IMR-90 (cell line): ENCODE results near the gene CCDC141. TPM values are rescaled to one million over a fixed set of nuclear protein-coding genes. Genes with fewer than 3 reads are reported as not detected.

Experiments used
- ATAC-seq: fragments of 200-7000 bp; cut with Tn5 transposase; 2 replicates; pipeline ENCODE4 v1.9.1; 2020; ENCODE audit warnings: low read depth, mild to moderate bottlenecking, moderate library complexity
- BruUV-seq: library from RNA; stranded (reverse); fragments of 400-500 nt; replicated peaks from 2 replicates; lab custom pipeline; 2021; lab: Mats Ljungman, UMichigan
- CTCF ChIA-PET: fragments of 300-600 bp; formaldehyde crosslinking; extraction: SDS; loops from one replicate; lab custom pipeline; 2021; ENCODE audit warnings: antibody characterized with exemption; lab: Yijun Ruan, JAX
- POLR2A ChIA-PET: fragments of 300-600 bp; sonication (Branson Sonifier 250); formaldehyde crosslinking; loops from one replicate; lab custom pipeline; 2022; ENCODE audit warnings: antibody characterized with exemption; ENCODE audit not compliant: unreplicated experiment; lab: Charles Lee
- DNase-seq: peaks from one replicate; pipeline ENCODE4 v3.0.0; 2013
- H2AFZ ChIP-seq: replicated peaks from 2 replicates; pipeline ENCODE3; 2013; ENCODE audit warnings: low read length, mild to moderate bottlenecking; ENCODE audit not compliant: poor library complexity
- H2AK5ac ChIP-seq: 2 replicates; pipeline ENCODE4 v1.6.1; 2013; ENCODE audit warnings: low read depth, low read length, inconsistent platforms
- H2AK9ac ChIP-seq: replicated peaks from 2 replicates; pipeline ENCODE3; 2013; ENCODE audit warnings: mild to moderate bottlenecking, low read depth, low read length, moderate library complexity; ENCODE audit not compliant: poor library complexity
- H2BK120ac ChIP-seq: 2 replicates; pipeline ENCODE4 v1.6.1; 2013; ENCODE audit warnings: low read depth, low read length, inconsistent platforms
- H2BK15ac ChIP-seq: 3 replicates; pipeline ENCODE4 v1.6.1; 2013; ENCODE audit warnings: low read depth, low read length, inconsistent platforms
- H2BK20ac ChIP-seq: 2 replicates; pipeline ENCODE4 v1.6.1; 2013; ENCODE audit warnings: low read depth, mild to moderate bottlenecking, inconsistent platforms, low read length, moderate library complexity
- H2BK5ac ChIP-seq: 2 replicates; pipeline ENCODE4 v1.6.1; 2013; ENCODE audit warnings: mild to moderate bottlenecking, low read depth, low read length, inconsistent platforms; ENCODE audit not compliant: poor library complexity, severe bottlenecking
- H3K14ac ChIP-seq: replicated peaks from 2 replicates; pipeline ENCODE4 v1.6.1; 2013; ENCODE audit warnings: low read depth, low read length, inconsistent platforms
- H3K18ac ChIP-seq: 2 replicates; pipeline ENCODE4 v1.6.1; 2013; ENCODE audit warnings: low read depth, low read length, control low read depth
- H3K23ac ChIP-seq: 2 replicates; pipeline ENCODE4 v1.6.1; 2013; ENCODE audit warnings: low read depth, low read length, inconsistent platforms
- H3K27ac ChIP-seq: 2 replicates; pipeline ENCODE4 v1.5.1; 2013; ENCODE audit warnings: mild to moderate bottlenecking, control low read depth, low read length; ENCODE audit not compliant: insufficient read depth
- H3K27me3 ChIP-seq: 2 replicates; pipeline ENCODE4 v1.6.1; 2013; ENCODE audit warnings: low read length; ENCODE audit not compliant: control insufficient read depth, insufficient read depth
- H3K36me3 ChIP-seq: 2 replicates; pipeline ENCODE4 v1.6.1; 2013; ENCODE audit warnings: low read length, mixed read lengths; ENCODE audit not compliant: control insufficient read depth, insufficient read depth
- H3K4ac ChIP-seq: 2 replicates; pipeline ENCODE4 v1.6.1; 2013; ENCODE audit warnings: low read depth, low read length, inconsistent platforms
- H3K4me1 ChIP-seq: 2 replicates; pipeline ENCODE4 v1.6.1; 2013; ENCODE audit warnings: low read length, mixed read lengths; ENCODE audit not compliant: control insufficient read depth, insufficient read depth
- H3K4me2 ChIP-seq: 2 replicates; pipeline ENCODE4 v1.6.1; 2013; ENCODE audit warnings: low read depth, mild to moderate bottlenecking, control low read depth, low read length, moderate library complexity
- H3K4me3 ChIP-seq: 2 replicates; pipeline ENCODE4 v1.5.1; 2013; ENCODE audit warnings: low read depth, mild to moderate bottlenecking, control low read depth, low read length, moderate library complexity; ENCODE audit not compliant: insufficient read depth
- H3K56ac ChIP-seq: 2 replicates; pipeline ENCODE4 v1.6.1; 2013; ENCODE audit warnings: low read length, inconsistent platforms; ENCODE audit not compliant: insufficient read depth; ENCODE audit errors: extremely low read depth
- H3K79me1 ChIP-seq, 2 experiments: 2 replicates each; pipeline ENCODE4 v1.6.1; 2013; ENCODE audit warnings: low read length in 2 of 2, inconsistent platforms in 1 of 2, low read depth in 1 of 2
- H3K9ac ChIP-seq: 2 replicates; pipeline ENCODE4 v1.6.1; 2013; ENCODE audit warnings: low read depth, low read length, control low read depth
- H3K9me1 ChIP-seq: 2 replicates; pipeline ENCODE4 v1.6.1; 2013; ENCODE audit warnings: low read length, inconsistent platforms; ENCODE audit not compliant: insufficient read depth
- H3K9me3 ChIP-seq: 2 replicates; pipeline ENCODE4 v1.6.1; 2013; ENCODE audit warnings: low read length; ENCODE audit not compliant: control insufficient read depth, insufficient read depth
- H4K20me1 ChIP-seq: 2 replicates; pipeline ENCODE4 v1.6.1; 2013; ENCODE audit warnings: low read length, inconsistent platforms; ENCODE audit not compliant: insufficient read depth
- H4K5ac ChIP-seq: 2 replicates; pipeline ENCODE4 v1.6.1; 2013; ENCODE audit warnings: mild to moderate bottlenecking, low read depth, low read length, control low read depth
- H4K8ac ChIP-seq, 2 experiments: 2 replicates each; pipeline ENCODE4 v1.6.1; 2013; ENCODE audit warnings: low read depth in 2 of 2, low read length in 2 of 2, control low read depth in 1 of 2, inconsistent platforms in 1 of 2
- H4K91ac ChIP-seq: 2 replicates; pipeline ENCODE4 v1.6.1; 2013; ENCODE audit warnings: low read depth, low read length, inconsistent platforms; ENCODE audit not compliant: insufficient read depth
- BHLHE40 ChIP-seq: fragments of 150-350 bp; IDR thresholded peaks from 2 replicates; pipeline ENCODE4 v1.6.1; 2016; ENCODE audit warnings: mild to moderate bottlenecking, low read depth, low read length
- CHD1 ChIP-seq: IDR thresholded peaks from 2 replicates; pipeline ENCODE4 v1.6.1; 2012; ENCODE audit warnings: low read depth, low read length, improper control_type of control experiment
- RAD21 ChIP-seq: IDR thresholded peaks from 2 replicates; pipeline ENCODE4 v1.6.1; 2012; ENCODE audit warnings: low read length, improper control_type of control experiment
- WGBS, 2 experiments: methylation state at CpG; one replicate each; pipeline versions ENCODE4 v1.1.5 to v1.1.7; 2013; ENCODE audit warnings: missing lambda C conversion rate in 2 of 2; ENCODE audit not compliant: insufficient read length in 1 of 2; ENCODE audit errors: extremely low coverage in 2 of 2; 5-methylcytosine and 5-hydroxymethylcytosine counted together
- dilution Hi-C: fragments of 300-500 bp; cut with HindIII; formaldehyde crosslinking; loops from one replicate; pipeline ENCODE4 v1.14.3; 2018; ENCODE audit warnings: low sequenced_read_pairs; ENCODE audit not compliant: unreplicated experiment
- in situ Hi-C: fragments of 300-500 bp; cut with MboI; formaldehyde crosslinking; loops from 3 replicates; pipeline ENCODE4 v1.14.3; 2019; ENCODE audit warnings: low sequenced_read_pairs, inconsistent platforms, mixed read lengths
- intact Hi-C: fragments of 100-400 bp; cut with micrococcal nuclease; formaldehyde crosslinking; loops from 2 replicates; pipeline ENCODE4 v1.10.0; 2022
- polyA plus RNA-seq, 3 experiments: library from polyadenylated mRNA; depleted of rRNA; stranded (reverse); fragments of >200 nt; gene quantifications; 2 replicates each; pipeline ENCODE4 v1.2.3, GENCODE V29; 2012; ENCODE audit warnings: low replicate concordance in 1 of 3
- total RNA-seq: library from RNA; depleted of rRNA; stranded (reverse); fragments of >200 nt; gene quantifications from 2 replicates; pipeline ENCODE4 v1.2.3, GENCODE V29; 2012

Gene CCDC141
- total and polyA plus RNA-seq, 2 of the 4 experiments (the other 2 are of a cell fraction) = not detected

GRCh38 chr2:178865146-178865936 is 184.6 kb downstream of the CCDC141 start:
- Histone ChIP-seq H2BK20ac (no peak overlapping the region), H4K8ac (no peak overlapping the region), H2BK120ac (no peak overlapping the region), H3K79me1 (no peaks in the 10 kb centered on the region), H3K27ac (no peak overlapping the region), H3K4ac (no peak overlapping the region), H3K27me3 (no peaks in the 10 kb centered on the region), H3K56ac (no peak overlapping the region), H2BK5ac (no peak overlapping the region), H3K9me3 (no peaks in the 10 kb centered on the region), H3K36me3 (no peaks in the 10 kb centered on the region), H3K4me1 (peaks cover 8% of the 10 kb centered on the region), H4K91ac (no peak overlapping the region), H2AFZ (no peak overlapping the region), H3K4me3 (no peak overlapping the region), H3K18ac (no peak overlapping the region), H3K4me2 (no peak overlapping the region), H2AK9ac (no peak overlapping the region), H2AK5ac (no peak overlapping the region), H3K9ac (no peak overlapping the region), H3K23ac (no peak overlapping the region), H4K5ac (no peak overlapping the region), H3K14ac (no peak overlapping the region), H3K9me1 (peaks cover 4% of the 10 kb centered on the region), H2BK15ac (no peak overlapping the region), H4K20me1 (no peaks in the 10 kb centered on the region)
- intact Hi-C loops (no loop called here), in situ Hi-C loops (no loop called here), dilution Hi-C loops (no loop called here)
- no CpG with 5 or more reads among the region's 7 CpGs for WGBS, 2 experiments
- TF ChIP-seq BHLHE40 (no peak), RAD21 (no peak), CHD1 (no peak)
- POLR2A ChIA-PET = no interaction called here
- DNase-seq (no peak), ATAC-seq (no peak)
- BruUV-seq = no TSS peak
- CTCF ChIA-PET = interaction anchor here (1.2 kb wide), 1 partner anchor 26 kb away, joined by 3 read pairs; no protein-coding TSS in a partner anchor
